ENCODE measurements around the gene SP2. TPM values are rescaled to one million over a fixed set of nuclear protein-coding genes. Genes with fewer than 3 reads are reported as not detected.

Gene SP2
- total and polyA plus RNA-seq, 2 of the 13 experiments (the other 11 are each of a cell fraction or from before 2014, with no cell fraction given), result 1.4 to 4.8 TPM

DNA sequence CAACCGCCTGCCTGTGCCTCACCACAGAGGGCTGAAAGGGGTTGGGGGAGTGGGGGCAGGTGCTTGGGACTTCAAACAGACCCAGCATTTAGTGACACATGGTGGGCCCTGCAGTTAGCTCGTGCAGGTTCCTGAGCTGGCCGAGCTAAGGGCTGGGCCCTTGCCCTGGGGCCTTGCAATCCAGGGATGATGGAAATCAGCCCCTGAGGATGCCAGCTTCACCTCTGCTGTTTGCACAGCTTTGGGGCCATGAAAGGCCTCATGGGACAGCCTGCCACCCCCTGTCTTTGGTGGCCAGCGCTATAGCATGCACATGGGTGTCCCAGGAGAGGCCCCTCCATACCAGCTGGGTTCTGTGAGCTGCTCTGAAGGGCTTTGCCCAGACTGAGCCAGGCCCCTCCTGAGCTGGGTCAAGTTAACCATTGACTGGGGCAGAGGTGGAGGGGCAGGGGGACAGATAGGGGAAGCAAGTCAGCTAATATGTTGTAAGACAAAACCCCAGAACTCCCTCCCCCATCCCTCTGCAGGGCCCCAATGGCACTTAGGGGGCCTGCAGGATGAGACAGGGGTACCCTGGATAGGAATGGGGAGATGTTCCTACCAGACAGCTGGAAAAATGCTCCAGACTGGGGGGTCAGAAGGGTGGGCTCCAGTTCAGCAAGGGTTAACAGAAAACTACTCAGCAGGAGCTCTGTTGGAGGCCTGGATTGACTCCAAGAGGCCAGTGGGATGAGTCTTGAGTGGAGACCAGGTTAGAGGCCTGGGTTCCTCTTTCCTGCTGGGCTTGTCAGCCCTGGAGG, 61.0 kb downstream of the SP2 start (continued):
- TF ChIP-seq LRRFIP1 (CRISPR knock-in tag; conservative IDR thresholded peaks at IDR 0.05) (no peak), E2F1 (CRISPR knock-in tag; IDR thresholded peaks at IDR 0.05) (no peak), ATF7-NPFF (CRISPR knock-in tag; IDR thresholded peaks at IDR 0.05; ENCODE audit: low read depth) (0 out of 2 replicates have a peak, but pooled peaks have one; percentile 19), TARDBP (CRISPR knock-in tag; IDR thresholded peaks at IDR 0.05) (no peak; the same call in none of the 2 replicates), ZNF235 (CRISPR knock-in tag; IDR thresholded peaks at IDR 0.05; ENCODE audit: borderline replicate concordance) (no peak; the same call in 1 of the 2 replicates), RAD51 (IDR thresholded peaks at IDR 0.05; ENCODE audit: borderline replicate concordance) (no peak), ZNF589 (CRISPR knock-in tag; conservative IDR thresholded peaks at IDR 0.05) (no peak), ZMYM3 (CRISPR knock-in tag; IDR thresholded peaks at IDR 0.05) (no peak), ZNF34 (CRISPR knock-in tag; IDR thresholded peaks at IDR 0.05; ENCODE audit: borderline replicate concordance) (no peak), ZNF407 (CRISPR knock-in tag; IDR thresholded peaks at IDR 0.05; ENCODE audit: not compliant biosample characterization) (no peak), ZBTB21 (CRISPR knock-in tag; IDR thresholded peaks at IDR 0.05) (no peak)
- TF ChIP-seq, protein P1, sequence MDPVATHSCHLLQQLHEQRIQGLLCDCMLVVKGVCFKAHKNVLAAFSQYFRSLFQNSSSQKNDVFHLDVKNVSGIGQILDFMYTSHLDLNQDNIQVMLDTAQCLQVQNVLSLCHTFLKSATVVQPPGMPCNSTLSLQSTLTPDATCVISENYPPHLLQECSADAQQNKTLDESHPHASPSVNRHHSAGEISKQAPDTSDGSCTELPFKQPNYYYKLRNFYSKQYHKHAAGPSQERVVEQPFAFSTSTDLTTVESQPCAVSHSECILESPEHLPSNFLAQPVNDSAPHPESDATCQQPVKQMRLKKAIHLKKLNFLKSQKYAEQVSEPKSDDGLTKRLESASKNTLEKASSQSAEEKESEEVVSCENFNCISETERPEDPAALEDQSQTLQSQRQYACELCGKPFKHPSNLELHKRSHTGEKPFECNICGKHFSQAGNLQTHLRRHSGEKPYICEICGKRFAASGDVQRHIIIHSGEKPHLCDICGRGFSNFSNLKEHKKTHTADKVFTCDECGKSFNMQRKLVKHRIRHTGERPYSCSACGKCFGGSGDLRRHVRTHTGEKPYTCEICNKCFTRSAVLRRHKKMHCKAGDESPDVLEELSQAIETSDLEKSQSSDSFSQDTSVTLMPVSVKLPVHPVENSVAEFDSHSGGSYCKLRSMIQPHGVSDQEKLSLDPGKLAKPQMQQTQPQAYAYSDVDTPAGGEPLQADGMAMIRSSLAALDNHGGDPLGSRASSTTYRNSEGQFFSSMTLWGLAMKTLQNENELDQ (CRISPR knock-in tag; IDR thresholded peaks at IDR 0.05; ENCODE audit: borderline replicate concordance), result no peak
- TF ChIP-seq, protein P2, sequence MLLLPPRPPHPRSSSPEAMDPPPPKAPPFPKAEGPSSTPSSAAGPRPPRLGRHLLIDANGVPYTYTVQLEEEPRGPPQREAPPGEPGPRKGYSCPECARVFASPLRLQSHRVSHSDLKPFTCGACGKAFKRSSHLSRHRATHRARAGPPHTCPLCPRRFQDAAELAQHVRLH (CRISPR knock-in tag; IDR thresholded peaks at IDR 0.05; ENCODE audit: borderline replicate concordance, low read depth), result no peak

All from HepG2 (cell line).